Measurements from ENCODE around the gene ADAP1.
A peak's percentile ranks its signal among the peaks of the same experiment; 100 is the strongest.

ADAP1 gene

GRCh38 chr7:919924-920341 is 34.5 kb downstream of the ADAP1 start:
- no peak for DNase-seq

- DNase-seq = no peak
Observed at GRCh38 chr7:919114-919442, 35.4 kb downstream of the ADAP1 start.

DNA sequence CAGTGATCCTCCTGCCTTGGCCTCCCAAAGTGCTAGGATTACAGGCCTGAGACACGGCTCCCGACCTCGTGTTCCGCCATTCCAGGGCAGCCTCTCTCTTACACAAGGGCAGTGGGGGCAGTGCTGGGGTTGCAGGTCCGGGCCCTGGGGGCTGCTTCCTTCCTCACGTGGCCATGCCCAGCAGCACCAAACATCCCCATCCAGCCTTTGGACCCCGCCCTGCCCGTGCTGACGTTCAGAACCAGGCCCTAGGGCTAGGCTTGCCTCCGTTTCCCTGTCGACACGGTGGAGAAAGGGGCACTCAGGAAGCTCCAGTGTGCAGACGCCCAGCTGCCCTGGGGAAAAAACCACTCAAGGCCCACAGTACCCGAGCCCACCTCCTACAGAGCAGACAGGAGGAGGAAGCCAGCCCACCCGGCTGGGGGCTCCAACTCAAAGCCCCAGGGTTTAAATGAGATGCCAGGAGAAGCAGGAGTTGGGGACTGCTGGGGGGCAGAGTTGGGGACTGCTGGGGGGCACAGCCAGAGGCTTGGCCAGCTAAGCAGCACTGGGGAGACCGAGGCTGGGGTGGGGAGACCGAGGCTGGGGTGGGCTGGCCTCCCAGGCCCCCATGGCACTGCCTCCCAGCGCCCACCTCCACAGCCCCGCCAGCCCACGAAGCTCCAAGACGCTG is 35.9 kb downstream of the ADAP1 start:
- DNase-seq = no peak

DNA sequence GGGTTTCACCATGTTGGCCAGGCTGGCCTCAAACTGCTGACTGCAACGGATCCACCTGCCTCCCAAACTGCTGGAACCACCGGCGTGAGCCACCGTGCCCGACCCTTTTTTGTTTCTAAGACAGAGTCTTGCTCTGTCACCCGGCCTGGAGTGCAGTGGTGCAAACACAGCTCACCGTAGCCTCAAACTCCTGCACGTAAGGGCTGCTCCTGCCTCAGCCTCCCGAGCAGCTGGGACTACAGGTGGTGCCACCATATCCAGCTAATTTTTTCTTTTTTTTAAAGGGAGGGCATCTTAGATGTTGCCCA is 36.4 kb downstream of the ADAP1 start:
- no peak for DNase-seq

DNA sequence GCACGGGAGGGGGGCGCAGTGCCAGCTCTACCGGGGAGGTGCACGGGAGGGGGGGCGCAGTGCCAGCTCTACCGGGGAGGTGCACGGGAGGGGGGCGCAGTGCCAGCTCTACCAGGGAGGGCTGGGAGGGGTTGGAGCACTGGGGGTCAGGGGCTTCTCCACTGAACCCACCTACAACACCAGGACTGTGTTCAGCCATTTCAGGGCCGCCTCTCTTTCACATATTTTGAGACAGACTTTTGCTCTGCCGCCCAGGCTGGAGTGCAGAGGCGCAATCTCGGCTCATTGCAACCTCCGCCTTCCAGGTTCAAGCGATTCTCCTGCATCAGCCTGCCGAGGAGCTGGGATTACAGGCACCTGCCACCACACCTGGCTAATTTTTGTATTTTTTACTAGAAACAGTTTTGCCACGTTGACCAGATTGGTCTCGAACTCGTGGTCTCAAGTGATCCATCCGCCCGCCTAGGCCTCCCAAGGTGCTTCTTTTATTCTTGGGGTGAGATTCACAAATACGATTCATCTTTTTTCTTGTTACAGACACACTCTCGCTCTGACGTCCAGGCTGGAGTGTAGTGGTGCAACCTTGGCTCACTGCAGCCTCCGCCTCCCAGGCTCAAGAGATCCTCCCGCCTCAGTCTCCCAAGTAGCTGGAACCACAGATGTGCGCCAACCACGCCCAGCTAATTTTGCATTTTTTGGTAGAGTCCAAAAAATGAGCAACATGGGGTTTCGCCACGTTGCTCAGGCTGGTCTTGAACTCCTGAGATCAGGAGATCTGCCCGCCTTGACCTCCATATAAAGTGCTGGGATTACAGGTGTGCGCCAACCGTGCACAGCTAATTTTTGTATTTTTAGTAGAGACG is 37.0 kb downstream of the ADAP1 start:
- no peak for DNase-seq

DNA sequence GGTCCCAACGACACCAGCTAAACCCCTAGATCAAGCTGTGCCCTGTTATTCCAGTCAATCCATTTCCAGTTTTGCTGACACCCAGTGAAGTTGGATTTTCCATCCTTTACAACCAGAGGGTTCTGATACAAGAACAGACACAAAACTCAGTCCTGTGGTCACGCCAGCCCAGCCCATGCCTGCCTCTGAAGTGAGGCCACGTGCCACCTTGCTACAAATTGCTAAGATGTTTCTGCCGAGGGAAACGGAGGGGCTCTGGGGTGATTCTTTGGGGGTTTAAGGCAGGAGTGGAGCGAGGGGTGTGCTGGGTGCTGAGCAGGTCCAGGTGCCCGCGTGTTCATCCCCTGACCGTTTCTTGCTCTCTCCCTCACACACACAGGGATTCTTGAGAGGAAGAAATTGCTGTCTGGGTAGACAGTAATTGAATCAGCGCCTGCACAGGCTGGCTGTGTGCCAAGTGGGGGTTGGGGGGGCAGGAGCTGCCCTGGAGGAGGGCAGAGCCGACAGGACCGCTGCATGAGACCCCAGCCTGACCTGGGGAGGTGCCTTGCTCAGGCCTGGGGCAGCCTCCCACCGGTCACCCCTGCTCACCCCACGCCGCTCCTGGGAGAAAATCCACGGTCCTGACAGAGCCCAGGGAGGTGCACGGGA is 38.1 kb downstream of the ADAP1 start:
- no peak for DNase-seq

DNA sequence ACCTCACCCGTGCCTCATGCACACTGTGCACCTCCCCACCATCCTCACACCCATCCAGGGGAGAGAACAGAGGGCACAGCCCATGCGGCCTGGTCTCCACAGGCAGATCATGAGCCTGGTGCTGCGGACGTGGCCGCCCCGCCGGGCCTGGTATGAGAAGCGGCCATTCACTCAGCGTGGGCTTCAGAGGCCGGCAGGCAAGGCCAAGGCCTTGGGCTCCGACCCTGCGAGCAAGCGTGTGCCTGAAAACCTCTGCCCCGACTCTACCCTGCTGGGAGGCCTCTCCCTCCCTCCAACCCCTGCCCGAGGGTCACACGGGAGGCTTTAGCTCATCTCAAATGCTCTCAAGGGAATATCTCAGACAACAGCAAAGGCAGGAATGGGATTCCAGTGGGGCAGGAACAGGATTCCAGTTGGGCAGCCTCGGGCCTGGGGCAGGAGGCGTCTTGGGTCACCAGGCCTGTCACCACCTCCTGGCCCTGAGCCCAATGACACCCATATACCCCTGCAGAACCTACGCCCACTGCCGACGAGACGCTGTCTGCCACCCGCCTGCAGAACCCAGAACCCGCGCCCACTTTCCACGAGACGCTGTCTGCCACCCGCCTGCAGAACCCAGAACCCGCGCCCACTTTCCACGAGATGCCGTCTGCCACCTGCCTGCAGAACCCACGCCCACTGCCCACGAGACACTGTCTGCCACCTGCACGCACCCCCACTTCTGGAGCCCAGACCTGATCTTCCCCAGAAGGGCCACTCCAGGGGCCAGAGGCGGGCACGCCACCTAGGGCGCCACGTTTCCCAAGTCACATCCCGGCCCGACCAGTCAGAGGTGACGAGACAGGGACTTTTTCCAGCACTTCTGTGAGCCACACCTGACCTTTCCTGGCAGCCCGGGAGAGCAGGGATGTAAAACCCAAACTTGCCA is 38.9 kb downstream of the ADAP1 start:
- no peak for DNase-seq

GRCh38 chr7:914521-915194 is 39.8 kb downstream of the ADAP1 start:
- no peak for DNase-seq

DNA sequence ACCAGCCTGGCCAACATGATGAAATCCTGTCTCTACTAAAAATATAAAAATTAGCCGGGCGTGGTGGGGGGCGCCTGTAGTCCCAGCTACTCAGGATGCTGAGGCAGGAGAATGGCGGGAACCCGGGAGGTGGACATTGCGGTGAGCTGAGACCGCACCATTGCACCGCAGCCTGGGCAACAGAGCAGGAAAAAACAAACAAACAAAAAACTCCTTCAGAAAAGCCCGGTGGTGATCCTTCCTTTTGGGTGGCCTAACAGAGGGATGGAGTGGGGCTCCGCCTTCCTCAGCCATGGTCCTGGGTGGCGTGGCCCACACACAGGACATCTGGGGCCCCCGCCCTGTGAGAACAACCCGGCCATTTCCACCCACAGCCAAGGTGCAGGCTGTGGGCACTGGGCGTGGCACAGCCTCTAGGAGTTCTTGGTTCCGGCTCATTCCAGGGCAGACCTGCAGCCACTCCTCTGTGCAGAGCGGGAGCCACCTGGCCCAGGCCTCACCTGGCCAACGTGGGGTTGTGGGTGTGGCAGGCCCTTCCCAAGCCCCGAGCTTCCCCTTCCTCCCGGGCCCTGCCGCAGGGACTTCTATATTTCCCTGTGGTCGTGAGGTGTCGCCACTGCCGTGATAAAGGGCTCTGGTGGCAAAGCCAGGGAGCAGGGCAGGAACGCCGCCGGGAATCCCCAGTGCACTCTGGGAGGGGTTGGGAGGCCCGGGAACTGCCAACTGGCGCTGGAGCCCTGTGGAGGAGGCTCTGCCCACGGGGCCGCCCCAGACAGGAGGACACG is 40.6 kb downstream of the ADAP1 start:
- DNase-seq = no peak

- no peak for DNase-seq
Observed at GRCh38 chr7:911791-912480, 42.5 kb downstream of the ADAP1 start.

DNA sequence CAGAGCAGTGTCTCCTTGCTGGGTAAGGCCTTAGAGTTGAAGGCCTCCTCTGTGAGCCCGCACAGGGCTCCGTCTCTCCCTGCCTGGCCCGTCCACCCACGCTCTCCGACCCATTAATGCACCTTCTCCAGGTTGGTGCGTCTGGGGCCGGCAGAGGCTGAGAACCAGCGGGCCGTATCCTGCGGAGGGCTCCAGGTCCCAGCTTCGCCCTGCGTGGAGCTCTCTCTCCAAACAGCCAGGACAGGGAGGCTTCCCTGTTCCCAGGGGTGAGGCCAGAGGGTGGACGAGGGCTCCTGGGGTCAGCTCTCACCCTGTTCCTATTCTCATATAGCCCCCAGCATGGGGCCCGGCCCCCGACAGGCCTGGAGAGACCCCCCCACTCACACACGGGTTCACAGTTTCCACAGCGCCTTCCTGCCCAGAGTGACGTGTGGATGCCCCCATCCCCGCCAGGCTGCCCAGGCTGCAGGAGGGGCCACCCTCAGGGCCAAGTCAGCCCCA is 43.5 kb downstream of the ADAP1 start:
- DNase-seq = no peak

DNA sequence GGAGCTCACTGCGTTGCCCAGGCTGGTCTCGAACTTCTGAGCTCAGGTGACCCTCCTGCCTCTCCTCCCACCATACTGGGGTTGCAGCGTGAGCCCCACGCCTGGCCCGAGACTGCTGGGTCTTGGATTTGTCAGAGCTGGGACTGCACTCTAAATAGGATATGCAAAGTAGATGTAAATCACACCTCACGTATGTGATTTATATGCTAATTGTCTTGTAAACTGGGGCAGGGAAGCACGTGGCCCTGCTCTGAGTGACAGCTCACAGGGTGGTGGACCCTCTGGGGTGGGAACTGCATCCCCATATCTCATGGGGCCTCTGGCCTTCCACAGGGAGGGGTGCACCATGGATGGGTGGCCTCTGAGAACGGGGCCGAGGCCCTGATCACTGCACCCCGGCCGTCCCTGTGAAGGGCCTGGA is 44.0 kb downstream of the ADAP1 start:
- no peak for DNase-seq

- DNase-seq = peak in 1 of 2 donors; percentile 33
Observed at GRCh38 chr7:909358-910329, 44.8 kb downstream of the ADAP1 start.

GRCh38 chr7:908591-909357 is 45.7 kb downstream of the ADAP1 start:
- peak; percentile 65 to 67 for DNase-seq

DNA sequence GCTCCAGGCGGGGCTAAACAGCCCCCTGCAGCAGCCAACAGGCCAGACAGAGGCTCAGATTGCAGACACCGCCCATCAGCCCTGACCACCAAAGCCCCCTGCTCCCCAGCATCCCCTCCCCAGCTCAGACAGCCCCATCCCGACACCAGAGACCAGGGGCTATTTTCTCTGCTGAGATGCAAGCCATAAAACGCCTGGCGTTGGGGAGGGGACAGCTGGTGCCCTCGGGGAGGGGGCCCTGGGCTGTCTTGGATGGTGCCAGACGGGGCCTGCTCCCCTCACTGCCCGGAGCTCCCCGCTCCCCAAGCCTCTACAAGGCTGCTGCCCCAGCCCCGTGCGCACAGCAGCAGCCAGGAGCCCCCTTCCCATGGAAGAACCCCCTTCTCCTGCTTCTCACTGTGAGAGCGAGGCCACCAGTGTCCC is 46.3 kb downstream of the ADAP1 start:
- DNase-seq = no peak

DNA sequence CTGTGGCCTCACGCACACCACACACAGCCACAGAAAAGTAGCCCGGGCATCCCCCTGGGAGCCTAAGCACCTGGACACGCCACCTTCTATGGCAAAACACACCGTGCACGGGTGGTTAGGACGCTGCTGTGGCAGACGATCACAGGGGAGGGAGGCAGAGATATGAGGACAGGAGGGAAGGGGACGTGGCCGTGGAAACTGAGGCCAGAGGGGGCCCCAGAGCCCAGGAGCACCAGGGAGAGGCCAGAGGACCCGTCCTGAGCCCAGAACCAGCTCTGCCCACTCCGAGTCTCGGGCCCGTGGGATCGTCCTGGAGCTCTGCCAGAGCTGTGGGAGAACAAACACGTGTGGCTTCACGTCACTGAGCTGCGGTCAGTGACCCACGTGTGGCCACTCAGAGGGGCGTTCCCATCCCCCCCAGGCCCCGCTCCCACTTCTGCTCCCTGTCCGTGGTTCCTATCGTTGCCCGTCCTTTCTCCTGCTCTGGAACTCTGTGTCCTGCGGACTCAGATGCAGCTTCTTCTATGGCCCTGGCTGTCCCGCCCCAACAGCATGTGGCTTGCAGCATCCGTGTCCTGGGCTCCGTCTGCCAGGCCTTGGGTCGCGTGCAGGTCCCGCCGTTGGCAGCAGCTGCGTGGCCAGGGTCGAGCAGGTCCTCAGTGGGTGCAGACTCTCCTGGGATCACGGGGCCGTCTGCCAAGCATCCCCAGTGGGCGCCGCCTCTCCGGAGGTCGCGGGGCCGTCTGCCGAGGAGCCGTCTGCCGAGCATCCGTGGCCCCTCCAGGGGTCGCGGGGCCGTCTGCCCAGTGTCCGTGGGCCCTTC is 47.1 kb downstream of the ADAP1 start:
- no peak for DNase-seq

GRCh38 chr7:906776-907157 is 47.7 kb downstream of the ADAP1 start:
- no peak for DNase-seq

GRCh38 chr7:904847-905246 is 49.6 kb downstream of the ADAP1 start:
- no peak for DNase-seq

Data from activated CD4-positive, alpha-beta T cell treated with anti-CD3 and anti-CD28 coated beads for 4 hours (primary cell).